Measurements from ENCODE around the gene G6PC1.
"Not testable (repeated sequence)": the region's sequence is repeated elsewhere in the genome, so short reads cannot be mapped to it uniquely, and the experiment has no call there.

The G6PC1 gene

DNA sequence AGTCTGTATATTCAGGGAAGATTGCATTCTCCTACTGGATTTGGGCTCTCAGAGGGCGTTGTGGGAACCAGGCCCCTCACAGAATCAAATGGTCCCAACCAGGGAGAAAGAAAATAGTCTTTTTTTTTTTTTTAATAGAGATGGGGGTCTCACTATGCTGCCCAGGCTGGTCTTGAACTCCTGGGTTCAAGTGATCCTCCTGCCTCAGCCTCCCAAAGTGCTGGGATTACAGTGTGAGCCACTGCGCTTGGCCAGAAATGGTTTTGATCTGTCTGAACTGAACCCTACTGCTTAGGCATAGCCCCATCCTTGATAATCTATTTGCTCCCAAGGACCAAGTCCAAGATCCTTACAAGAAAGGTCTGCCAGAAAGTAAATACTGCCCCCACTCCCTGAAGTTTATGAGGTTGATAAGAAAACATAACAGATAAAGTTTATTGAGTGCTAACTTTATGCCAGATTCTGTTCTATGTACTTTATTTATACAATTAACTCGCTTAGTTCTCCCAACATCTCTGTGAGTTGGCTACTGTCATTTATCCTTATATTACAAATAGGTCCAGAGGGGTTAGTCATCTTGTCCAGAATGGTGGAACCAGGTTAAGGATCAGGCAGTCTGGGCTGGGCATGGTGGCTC, 13.5 kb downstream of the G6PC1 start:
- Histone ChIP-seq H3K4me3 (ENCODE audit: low read depth, low read length) (no peak overlapping the region), H3K27ac (ENCODE audit: extremely low read depth, low read depth, low read length) (no peak overlapping the region), H3K9me3 (ENCODE audit: control insufficient read depth, insufficient read depth, low read depth, low read length) (no peaks in the 10 kb centered on the region), H3K4me1 (ENCODE audit: control insufficient read depth, insufficient read depth, low read length) (peaks cover 17% of the 10 kb centered on the region), H3K36me3 (ENCODE audit: control insufficient read depth in 2 of 2, insufficient read depth in 1 of 2, low read length in 2 of 2) (no peaks in the 10 kb centered on the region)
- ChIA-PET POLR2A (interaction anchor here (0.6 kb wide), 1 partner anchor 66 kb away, joined by 6 read pairs; no protein-coding TSS in a partner anchor), CTCF (interaction anchor here (1.0 to 1.1 kb wide), 2 partner anchors 15 to 46 kb away, joined by 4 to 5 read pairs; no protein-coding TSS in a partner anchor)
- TF ChIP-seq ZNF114 (tag by site-specific recombination; IDR thresholded peaks at IDR 0.05) (no peak), ZBTB7A (tag by site-specific recombination; IDR thresholded peaks at IDR 0.05; ENCODE audit: low read depth) (no peak), ZNF335 (tag by site-specific recombination; conservative IDR thresholded peaks at IDR 0.05) (peak; percentile 33; the same call in 1 of the 2 replicates), ZNF121 (tag by site-specific recombination; IDR thresholded peaks at IDR 0.05) (peak; percentile 91)

DNA sequence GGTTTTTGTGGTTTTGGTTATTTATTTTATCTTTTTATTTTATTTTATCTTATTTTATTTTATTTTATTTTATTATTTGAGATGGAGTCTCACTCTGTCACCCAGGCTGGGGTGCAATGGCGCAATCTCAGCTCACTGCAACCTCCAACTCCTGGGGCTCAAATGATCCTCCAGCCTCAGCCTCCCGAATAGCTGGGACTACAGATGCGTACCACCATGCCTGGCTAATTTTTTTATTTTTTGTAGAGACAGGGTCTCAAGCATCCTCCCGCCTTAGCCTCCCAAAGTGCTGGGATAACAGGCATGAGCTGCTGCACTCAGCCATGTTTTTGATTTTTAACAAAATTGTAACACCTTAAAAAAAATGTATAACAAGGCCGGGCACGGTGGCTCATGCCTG, 14.7 kb downstream of the G6PC1 start:
- CTCF ChIA-PET: interaction anchor here (1.8 kb wide), 1 partner anchor 14 kb away, joined by 4 read pairs; no protein-coding TSS in a partner anchor
- H3K27ac ChIP-seq (ENCODE audit: extremely low read depth, low read depth, low read length); H3K4me3 ChIP-seq (ENCODE audit: low read depth, low read length); POLR2A ChIA-PET; H3K36me3 ChIP-seq (ENCODE audit: control insufficient read depth in 2 of 2, insufficient read depth in 1 of 2, low read length in 2 of 2); H3K9me3 ChIP-seq (ENCODE audit: control insufficient read depth, insufficient read depth, low read depth, low read length): not testable (repeated sequence)
- H3K4me1 ChIP-seq (ENCODE audit: control insufficient read depth, insufficient read depth, low read length): peaks cover 19% of the 10 kb centered on the region

DNA sequence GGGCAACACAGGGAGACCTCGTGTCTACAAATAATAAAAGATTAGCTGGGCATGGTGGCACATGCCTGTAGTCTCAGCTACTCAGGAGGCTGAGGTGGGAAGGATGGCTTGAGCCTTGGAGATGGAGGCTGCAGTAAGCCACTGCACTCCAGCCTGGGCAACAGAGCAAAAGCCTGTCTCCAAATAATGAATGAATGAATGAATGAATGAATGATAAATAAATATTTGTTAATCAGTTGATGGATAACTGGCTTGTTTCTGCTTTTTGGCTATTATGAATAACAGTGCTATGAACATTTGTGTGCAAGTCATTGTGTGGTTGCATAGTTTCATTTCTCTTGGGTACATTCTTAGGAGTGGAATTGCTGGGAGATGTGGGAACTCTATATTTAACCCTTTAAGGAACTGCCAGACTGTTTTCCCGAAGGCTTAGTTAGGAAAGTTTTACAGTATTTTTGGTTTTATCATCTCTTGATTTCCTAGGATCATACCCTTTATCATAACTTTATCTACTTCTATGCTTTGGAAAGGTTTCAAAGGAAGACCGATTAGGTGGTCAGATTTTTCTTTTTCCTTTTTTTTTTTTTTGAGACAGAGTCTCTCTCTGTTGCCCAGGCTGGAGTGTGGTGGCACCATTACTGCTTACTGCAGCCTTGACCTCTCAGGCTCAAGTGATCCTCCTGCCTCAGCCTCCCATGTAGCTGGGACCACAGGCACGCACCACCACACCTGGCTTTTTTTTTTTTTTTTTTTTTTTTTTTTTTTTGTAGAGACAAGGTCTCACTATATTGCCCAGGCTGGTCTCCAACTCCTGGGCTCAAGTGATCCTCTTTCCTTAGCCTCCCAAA, 16.0 kb downstream of the G6PC1 start:
- peaks cover 21% of the 10 kb centered on the region for H3K4me1 ChIP-seq (ENCODE audit: control insufficient read depth, insufficient read depth, low read length)
- CTCF ChIA-PET: interaction anchor here (1.8 to 4.1 kb wide), 2 partner anchors 12 to 13 kb away, joined by 4 to 19 read pairs; no protein-coding TSS in a partner anchor
- not testable (repeated sequence) for H3K36me3 ChIP-seq (ENCODE audit: control insufficient read depth in 2 of 2, insufficient read depth in 1 of 2, low read length in 2 of 2); H3K4me3 ChIP-seq (ENCODE audit: low read depth, low read length); H3K9me3 ChIP-seq (ENCODE audit: control insufficient read depth, insufficient read depth, low read depth, low read length); H3K27ac ChIP-seq (ENCODE audit: extremely low read depth, low read depth, low read length)
- POLR2A ChIA-PET: interaction anchor here (0.6 kb wide), 1 partner anchor 52 kb away, joined by 3 read pairs; no protein-coding TSS in a partner anchor
- TF ChIP-seq ZNF24 (tag by site-specific recombination; IDR thresholded peaks at IDR 0.05) (peak; percentile 68; the same call in 1 of the 2 replicates), ZNF10 (tag by site-specific recombination; IDR thresholded peaks at IDR 0.05) (peak; percentile 32; the same call in 1 of the 2 replicates), ZNF140 (tag by site-specific recombination; IDR thresholded peaks at IDR 0.05) (peak; percentile 99)
- TF ChIP-seq, protein P1, sequence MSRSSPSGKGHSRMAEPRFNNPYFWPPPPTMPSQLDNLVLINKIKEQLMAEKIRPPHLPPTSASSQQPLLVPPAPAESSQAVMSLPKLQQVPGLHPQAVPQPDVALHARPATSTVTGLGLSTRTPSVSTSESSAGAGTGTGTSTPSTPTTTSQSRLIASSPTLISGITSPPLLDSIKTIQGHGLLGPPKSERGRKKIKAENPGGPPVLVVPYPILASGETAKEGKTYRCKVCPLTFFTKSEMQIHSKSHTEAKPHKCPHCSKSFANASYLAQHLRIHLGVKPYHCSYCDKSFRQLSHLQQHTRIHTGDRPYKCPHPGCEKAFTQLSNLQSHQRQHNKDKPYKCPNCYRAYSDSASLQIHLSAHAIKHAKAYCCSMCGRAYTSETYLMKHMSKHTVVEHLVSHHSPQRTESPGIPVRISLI (tag by site-specific recombination; IDR thresholded peaks at IDR 0.05): peak; percentile 65; the same call in 1 of the 2 replicates

DNA sequence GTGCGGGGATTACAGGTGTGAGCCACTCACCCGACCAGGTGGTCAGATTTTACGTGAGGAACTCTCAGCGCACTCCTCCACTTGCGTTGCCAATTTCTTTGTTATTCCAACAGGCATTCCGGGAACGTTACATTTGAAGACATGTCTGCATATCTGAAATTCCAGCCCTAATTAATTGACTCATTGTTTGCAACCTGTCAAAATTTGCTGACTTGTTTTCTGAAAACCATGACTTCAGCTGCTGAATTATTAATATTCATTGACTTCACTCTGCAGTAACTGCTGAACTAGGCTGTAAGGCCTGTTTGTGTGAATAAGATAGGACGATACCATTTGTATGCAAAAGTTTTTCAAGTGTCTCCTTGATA, 16.6 kb downstream of the G6PC1 start:
- ChIA-PET POLR2A (interaction anchor here (0.6 kb wide), 1 partner anchor 52 kb away, joined by 3 read pairs; no protein-coding TSS in a partner anchor), CTCF (interaction anchor here (4.1 kb wide), 1 partner anchor 12 kb away, joined by 19 read pairs; no protein-coding TSS in a partner anchor)
- no peak overlapping the region for H3K4me3 ChIP-seq (ENCODE audit: low read depth, low read length)
- no peaks in the 10 kb centered on the region for H3K36me3 ChIP-seq (ENCODE audit: control insufficient read depth in 2 of 2, insufficient read depth in 1 of 2, low read length in 2 of 2)
- no peaks in the 10 kb centered on the region for H3K9me3 ChIP-seq (ENCODE audit: control insufficient read depth, insufficient read depth, low read depth, low read length)
- no peak overlapping the region for H3K27ac ChIP-seq (ENCODE audit: extremely low read depth, low read depth, low read length)
- peaks cover 21% of the 10 kb centered on the region for H3K4me1 ChIP-seq (ENCODE audit: control insufficient read depth, insufficient read depth, low read length)
- TF ChIP-seq, protein P2, sequence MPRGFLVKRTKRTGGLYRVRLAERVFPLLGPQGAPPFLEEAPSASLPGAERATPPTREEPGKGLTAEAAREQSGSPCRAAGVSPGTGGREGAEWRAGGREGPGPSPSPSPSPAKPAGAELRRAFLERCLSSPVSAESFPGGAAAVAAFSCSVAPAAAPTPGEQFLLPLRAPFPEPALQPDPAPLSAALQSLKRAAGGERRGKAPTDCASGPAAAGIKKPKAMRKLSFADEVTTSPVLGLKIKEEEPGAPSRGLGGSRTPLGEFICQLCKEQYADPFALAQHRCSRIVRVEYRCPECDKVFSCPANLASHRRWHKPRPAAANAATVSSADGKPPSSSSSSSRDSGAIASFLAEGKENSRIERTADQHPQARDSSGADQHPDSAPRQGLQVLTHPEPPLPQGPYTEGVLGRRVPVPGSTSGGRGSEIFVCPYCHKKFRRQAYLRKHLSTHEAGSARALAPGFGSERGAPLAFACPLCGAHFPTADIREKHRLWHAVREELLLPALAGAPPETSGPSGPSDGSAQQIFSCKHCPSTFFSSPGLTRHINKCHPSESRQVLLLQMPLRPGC (tag by site-specific recombination; IDR thresholded peaks at IDR 0.05): no peak
- TF ChIP-seq, protein P3, sequence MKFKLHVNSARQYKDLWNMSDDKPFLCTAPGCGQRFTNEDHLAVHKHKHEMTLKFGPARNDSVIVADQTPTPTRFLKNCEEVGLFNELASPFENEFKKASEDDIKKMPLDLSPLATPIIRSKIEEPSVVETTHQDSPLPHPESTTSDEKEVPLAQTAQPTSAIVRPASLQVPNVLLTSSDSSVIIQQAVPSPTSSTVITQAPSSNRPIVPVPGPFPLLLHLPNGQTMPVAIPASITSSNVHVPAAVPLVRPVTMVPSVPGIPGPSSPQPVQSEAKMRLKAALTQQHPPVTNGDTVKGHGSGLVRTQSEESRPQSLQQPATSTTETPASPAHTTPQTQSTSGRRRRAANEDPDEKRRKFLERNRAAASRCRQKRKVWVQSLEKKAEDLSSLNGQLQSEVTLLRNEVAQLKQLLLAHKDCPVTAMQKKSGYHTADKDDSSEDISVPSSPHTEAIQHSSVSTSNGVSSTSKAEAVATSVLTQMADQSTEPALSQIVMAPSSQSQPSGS (tag by site-specific recombination; IDR thresholded peaks at IDR 0.05; ENCODE audit: low read depth): no peak
- TF ChIP-seq ZNF324 (tag by site-specific recombination; IDR thresholded peaks at IDR 0.05) (no peak), ZBTB17 (tag by site-specific recombination; IDR thresholded peaks at IDR 0.05) (no peak), MZF1 (tag by site-specific recombination; IDR thresholded peaks at IDR 0.05; ENCODE audit: borderline replicate concordance) (no peak), EGR2 (tag by site-specific recombination; IDR thresholded peaks at IDR 0.05; ENCODE audit: low read depth) (no peak), ZNF23 (tag by site-specific recombination; IDR thresholded peaks at IDR 0.05; ENCODE audit: borderline replicate concordance) (no peak), SP3 (tag by site-specific recombination; IDR thresholded peaks at IDR 0.05) (no peak), OSR2 (tag by site-specific recombination; IDR thresholded peaks at IDR 0.05) (no peak), ZBTB20 (tag by site-specific recombination; IDR thresholded peaks at IDR 0.05) (no peak), ZNF521 (tag by site-specific recombination; IDR thresholded peaks at IDR 0.05) (no peak), ZNF169 (tag by site-specific recombination; IDR thresholded peaks at IDR 0.05) (no peak)
- TF ChIP-seq, protein P4, sequence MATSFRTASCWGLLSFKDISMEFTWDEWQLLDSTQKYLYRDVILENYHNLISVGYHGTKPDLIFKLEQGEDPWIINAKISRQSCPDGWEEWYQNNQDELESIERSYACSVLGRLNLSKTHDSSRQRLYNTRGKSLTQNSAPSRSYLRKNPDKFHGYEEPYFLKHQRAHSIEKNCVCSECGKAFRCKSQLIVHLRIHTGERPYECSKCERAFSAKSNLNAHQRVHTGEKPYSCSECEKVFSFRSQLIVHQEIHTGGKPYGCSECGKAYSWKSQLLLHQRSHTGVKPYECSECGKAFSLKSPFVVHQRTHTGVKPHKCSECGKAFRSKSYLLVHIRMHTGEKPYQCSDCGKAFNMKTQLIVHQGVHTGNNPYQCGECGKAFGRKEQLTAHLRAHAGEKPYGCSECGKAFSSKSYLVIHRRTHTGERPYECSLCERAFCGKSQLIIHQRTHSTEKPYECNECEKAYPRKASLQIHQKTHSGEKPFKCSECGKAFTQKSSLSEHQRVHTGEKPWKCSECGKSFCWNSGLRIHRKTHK (tag by site-specific recombination; IDR thresholded peaks at IDR 0.05): no peak
